B cell (primary cell): ENCODE measurements around the gene TAF4. TPM values are rescaled to one million over a fixed set of nuclear protein-coding genes. Genes with fewer than 3 reads are reported as not detected.

Source experiments
- ATAC-seq: fragments of 200-7000 bp; cut with Tn5 transposase; one replicate; pipeline ENCODE4 v1.10.0; 2021; ENCODE audit warnings: low read depth, mild to moderate bottlenecking, moderate number of reproducible peaks, moderate library complexity
- CTCF ChIA-PET: fragments of 350-600 bp; sonication (Branson Sonifier 250); formaldehyde crosslinking; loops from one replicate; lab custom pipeline; 2021; ENCODE audit warnings: antibody characterized with exemption, inconsistent platforms; lab: Charles Lee
- POLR2A ChIA-PET: fragments of 350-600 bp; sonication (Branson Sonifier 250); formaldehyde crosslinking; loops from one replicate; lab custom pipeline; 2021; ENCODE audit warnings: antibody characterized with exemption; lab: Charles Lee
- DNase-seq: peaks from one replicate; pipeline ENCODE4 v3.0.0; 2013
- H2AFZ ChIP-seq: 2 replicates; pipeline ENCODE4 v1.6.1; 2012; ENCODE audit warnings: mild to moderate bottlenecking, low read depth, low read length; ENCODE audit not compliant: insufficient read depth, poor library complexity, severe bottlenecking
- H3K27ac ChIP-seq, 2 donors: 1 replicate in 1 of 2; 2 replicates in 1 of 2; pipeline ENCODE4 v1.5.1; 2012 to 2013; ENCODE audit warnings: low read length in 2 of 2, mild to moderate bottlenecking in 2 of 2, moderate library complexity in 1 of 2
- H3K27me3 ChIP-seq, 4 experiments: fragments of 200-600 bp in 1 of 4; sonication (generic) in 1 of 4; replicated peaks in 1 of 4; 1 replicate in 2 of 4; 2 replicates in 2 of 4; pipeline versions ENCODE4 v1.6.1 to v1.7.0; 2013 to 2016; ENCODE audit warnings: low read length in 3 of 4, mild to moderate bottlenecking in 2 of 4, mixed read lengths in 1 of 4, moderate library complexity in 1 of 4; ENCODE audit not compliant: insufficient read depth in 4 of 4, control insufficient read depth in 3 of 4; ENCODE audit errors: control extremely low read depth in 1 of 4
- H3K36me3 ChIP-seq, 2 experiments: replicated peaks in 1 of 2; 1 replicate in 1 of 2; 2 replicates in 1 of 2; pipeline versions ENCODE4 v1.6.1 to v1.7.1; 2013; ENCODE audit warnings: low read length in 1 of 2; ENCODE audit not compliant: insufficient read depth in 2 of 2, control insufficient read depth in 1 of 2; ENCODE audit errors: control extremely low read depth in 1 of 2, extremely low read depth in 1 of 2
- H3K4me1 ChIP-seq, 2 donors: fragments of 200-600 bp in 1 of 2; sonication (generic) in 1 of 2; 1 replicate in 1 of 2; 2 replicates in 1 of 2; pipeline versions ENCODE4 v1.5.1 to v1.6.1; 2013 to 2017; ENCODE audit warnings: low read length in 2 of 2; ENCODE audit not compliant: control insufficient read depth in 2 of 2, insufficient read depth in 2 of 2
- H3K4me2 ChIP-seq: replicated peaks from 2 replicates; pipeline ENCODE3; 2012; ENCODE audit warnings: mild to moderate bottlenecking, low read depth, low read length; ENCODE audit not compliant: poor library complexity, severe bottlenecking
- H3K4me3 ChIP-seq, 5 experiments: fragments of 200-600 bp in 1 of 5; sonication (generic) in 1 of 5; 1 replicate in 3 of 5; 2 replicates in 2 of 5; pipeline versions ENCODE4 v1.5.1 to v1.7.0; 2011 to 2016; ENCODE audit warnings: low read length in 4 of 5, mild to moderate bottlenecking in 4 of 5, low read depth in 2 of 5, control low read depth in 1 of 5, moderate library complexity in 1 of 5; ENCODE audit not compliant: insufficient read depth in 1 of 5; ENCODE audit errors: control extremely low read depth in 1 of 5, extremely low read depth in 1 of 5
- H3K79me2 ChIP-seq: fragments of 200-600 bp; sonication (generic); one replicate; pipeline ENCODE4 v1.6.0; 2016; ENCODE audit warnings: low read length; ENCODE audit not compliant: control insufficient read depth, insufficient read depth
- H3K9ac ChIP-seq: fragments of 200-600 bp; sonication (generic); 2 replicates; pipeline ENCODE4 v1.6.1; 2017; ENCODE audit warnings: mild to moderate bottlenecking, low read length, moderate library complexity
- H3K9me3 ChIP-seq, 3 donors: one replicate each; pipeline versions ENCODE4 v1.6.1 to v1.7.1; 2013; ENCODE audit warnings: low read length in 2 of 3; ENCODE audit not compliant: control insufficient read depth in 2 of 3, insufficient read depth in 1 of 3; ENCODE audit errors: control extremely low read depth in 1 of 3
- H4K20me1 ChIP-seq: 2 replicates; pipeline ENCODE4 v1.6.0; 2012; ENCODE audit warnings: mild to moderate bottlenecking, low read length; ENCODE audit not compliant: insufficient read depth, control insufficient read depth, poor library complexity, severe bottlenecking
- H3K27ac Mint-ChIP-seq: one replicate; pipeline ENCODE4 v1.8.0; 2021; ENCODE audit warnings: mixed read lengths
- H3K27me3 Mint-ChIP-seq: one replicate; pipeline ENCODE4 v1.8.0; 2021; ENCODE audit warnings: mixed read lengths
- H3K4me1 Mint-ChIP-seq: one replicate; pipeline ENCODE4 v1.8.0; 2021; ENCODE audit warnings: mixed read lengths
- H3K4me3 Mint-ChIP-seq: one replicate; pipeline ENCODE4 v1.8.0; 2021; ENCODE audit warnings: mixed read lengths
- H3K9me3 Mint-ChIP-seq: one replicate; pipeline ENCODE4 v1.8.0; 2022; ENCODE audit warnings: mixed read lengths; ENCODE audit not compliant: insufficient read depth
- EZH2 ChIP-seq: IDR thresholded peaks from 2 replicates; pipeline ENCODE4 v1.6.1; 2012; ENCODE audit warnings: borderline replicate concordance, low read depth, mild to moderate bottlenecking, moderate library complexity, low read length; ENCODE audit not compliant: insufficient read depth, poor library complexity, severe bottlenecking
- WGBS: methylation state at CpG from one replicate; pipeline ENCODE4 v1.1.5; 2013; ENCODE audit warnings: missing lambda C conversion rate; ENCODE audit not compliant: insufficient coverage; 5-methylcytosine and 5-hydroxymethylcytosine counted together
- intact Hi-C: fragments of 100-400 bp; cut with micrococcal nuclease; formaldehyde crosslinking; loops from one replicate; pipeline ENCODE4 v1.10.0; 2022
- polyA plus RNA-seq: library from polyadenylated mRNA; depleted of rRNA; stranded (reverse); fragments of >200 nt; gene quantifications from 2 replicates; pipeline ENCODE4 v1.2.3, GENCODE V29; 2012
- total RNA-seq, 2 donors: library from RNA; stranded (reverse); fragments of 120-200 nt in 1 of 2; gene quantifications; 1 replicate in 1 of 2; 2 replicates in 1 of 2; pipeline versions ENCODE4 v1.2.3 to v1.2.4, GENCODE V29; 2013 to 2022
- TF ChIP-seq, protein P1 (sequence below): fragments of 200-600 bp; IDR thresholded peaks from one replicate; pipeline ENCODE4 v1.8.0; 2022; ENCODE audit warnings: antibody characterized with exemption, mild to moderate bottlenecking

The TAF4 gene
- total and polyA plus RNA-seq, 2 donors (not counting 1 experiment from before 2014, with no cell fraction given), result 13.9 to 39.5 TPM

DNA sequence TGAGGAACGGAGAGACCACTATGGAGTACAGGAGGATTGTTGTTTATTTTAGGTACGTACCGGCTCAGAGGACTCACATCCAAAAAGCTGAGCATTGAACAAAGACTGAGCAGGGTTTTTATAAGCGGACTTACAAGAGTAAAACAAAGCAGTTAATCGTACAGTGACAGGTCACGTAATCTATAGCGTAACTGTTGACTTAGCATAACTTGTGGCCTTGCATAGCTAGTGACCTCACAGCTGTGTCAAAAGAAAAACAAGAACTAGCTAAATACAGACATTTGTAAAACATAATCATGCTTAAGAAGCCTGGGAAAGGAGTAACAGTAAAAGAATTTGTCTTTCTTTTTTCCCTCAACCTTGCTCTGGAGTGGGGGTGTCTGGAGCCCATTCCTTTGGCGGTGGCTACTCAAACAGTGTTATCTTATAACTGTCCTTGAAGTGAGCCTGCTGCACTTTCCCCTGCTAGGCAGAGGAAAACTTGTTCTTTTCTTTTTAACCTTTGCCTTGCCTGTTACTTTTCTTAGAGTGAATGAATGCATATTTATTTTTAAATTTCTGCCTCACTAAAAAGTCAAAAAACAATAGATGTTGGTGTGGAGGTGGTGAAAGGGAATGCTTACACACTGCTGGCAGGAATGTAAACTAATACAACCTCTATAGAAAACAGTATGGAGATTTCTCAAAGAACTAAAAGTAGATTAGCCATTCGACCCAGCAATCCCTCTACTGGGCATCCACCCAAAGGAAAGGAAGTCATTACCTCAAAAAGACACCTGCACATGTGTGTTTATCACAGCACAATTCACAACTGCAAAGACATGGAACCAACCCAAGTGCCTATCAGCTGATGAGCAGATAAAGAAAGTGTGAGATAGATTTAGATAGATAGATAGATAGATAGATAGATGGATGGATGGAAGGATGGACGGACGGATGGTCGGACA lies 109.0 kb downstream of the TAF4 start:
- Histone ChIP-seq H3K27ac (no peak overlapping the region), H3K27me3 (peaks cover 0 to 12% (median 0%) of the 10 kb centered on the region in 4 experiments), H3K36me3 (no peaks in the 10 kb centered on the region), H4K20me1 (no peaks in the 10 kb centered on the region), H3K4me1 (no peaks in the 10 kb centered on the region), H3K9me3 (no peaks in the 10 kb centered on the region), H3K9ac (no peak overlapping the region), H3K79me2 (no peaks in the 10 kb centered on the region), H2AFZ (no peak overlapping the region), H3K4me3 (no peak overlapping the region), H3K4me2 (no peak overlapping the region)
- ChIA-PET POLR2A (no interaction called here), CTCF (no interaction called here)
- no peak overlapping the region for H3K27ac Mint-ChIP-seq
- H3K4me1 Mint-ChIP-seq, result no peaks in the 10 kb centered on the region
- TF ChIP-seq EZH2, result no peak
- TF ChIP-seq, protein P1, sequence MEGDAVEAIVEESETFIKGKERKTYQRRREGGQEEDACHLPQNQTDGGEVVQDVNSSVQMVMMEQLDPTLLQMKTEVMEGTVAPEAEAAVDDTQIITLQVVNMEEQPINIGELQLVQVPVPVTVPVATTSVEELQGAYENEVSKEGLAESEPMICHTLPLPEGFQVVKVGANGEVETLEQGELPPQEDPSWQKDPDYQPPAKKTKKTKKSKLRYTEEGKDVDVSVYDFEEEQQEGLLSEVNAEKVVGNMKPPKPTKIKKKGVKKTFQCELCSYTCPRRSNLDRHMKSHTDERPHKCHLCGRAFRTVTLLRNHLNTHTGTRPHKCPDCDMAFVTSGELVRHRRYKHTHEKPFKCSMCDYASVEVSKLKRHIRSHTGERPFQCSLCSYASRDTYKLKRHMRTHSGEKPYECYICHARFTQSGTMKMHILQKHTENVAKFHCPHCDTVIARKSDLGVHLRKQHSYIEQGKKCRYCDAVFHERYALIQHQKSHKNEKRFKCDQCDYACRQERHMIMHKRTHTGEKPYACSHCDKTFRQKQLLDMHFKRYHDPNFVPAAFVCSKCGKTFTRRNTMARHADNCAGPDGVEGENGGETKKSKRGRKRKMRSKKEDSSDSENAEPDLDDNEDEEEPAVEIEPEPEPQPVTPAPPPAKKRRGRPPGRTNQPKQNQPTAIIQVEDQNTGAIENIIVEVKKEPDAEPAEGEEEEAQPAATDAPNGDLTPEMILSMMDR, result no peak
- intact Hi-C loops, result no loop called here
- H3K27me3 Mint-ChIP-seq, result peaks cover 23% of the 10 kb centered on the region
- 78% methylated on average over 3 of the region's 12 CpGs for WGBS
- H3K9me3 Mint-ChIP-seq, result no peaks in the 10 kb centered on the region
- H3K4me3 Mint-ChIP-seq, result no peak overlapping the region
- DNase-seq (no peak), ATAC-seq (no peak)

DNA sequence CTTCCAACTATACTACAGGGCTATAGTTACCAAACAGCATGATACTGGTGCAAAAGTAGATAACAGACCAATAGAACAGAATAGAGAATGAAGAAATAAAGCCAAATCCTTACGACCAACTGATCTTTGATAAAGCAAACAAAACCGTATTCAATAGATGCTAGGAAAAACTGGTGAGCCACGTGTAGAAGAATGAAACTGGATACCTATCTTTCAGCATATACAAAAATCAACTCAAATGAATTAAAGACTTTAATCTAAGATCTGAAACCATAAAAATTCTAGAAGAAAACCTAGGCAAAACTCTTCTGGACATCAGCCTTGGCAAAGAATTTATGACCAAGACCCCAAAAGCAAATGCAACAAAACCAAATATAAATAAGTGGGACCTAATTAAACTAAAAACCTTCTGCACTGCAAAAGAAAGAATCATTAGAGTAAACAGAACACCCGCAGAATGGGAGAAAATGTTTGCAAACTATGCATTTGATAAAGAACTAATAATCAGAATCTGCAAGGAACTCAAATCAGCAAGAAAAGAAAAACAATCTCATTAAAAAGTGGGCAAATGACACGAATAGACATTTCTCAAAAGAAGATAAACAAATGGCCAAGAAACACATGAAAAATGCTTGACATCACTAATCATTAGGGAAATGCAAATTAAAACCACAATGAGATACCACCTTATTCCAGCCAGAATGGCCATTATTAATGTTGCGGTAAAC lies 109.8 kb downstream of the TAF4 start:
- H3K4me3 Mint-ChIP-seq, result no peak overlapping the region
- DNase-seq, result no peak
- TF ChIP-seq, protein P1, result no peak
- no peak for TF ChIP-seq EZH2
- no peaks in the 10 kb centered on the region for H3K9me3 Mint-ChIP-seq
- Histone ChIP-seq H3K4me3 (no peak overlapping the region), H3K4me1 (no peaks in the 10 kb centered on the region), H3K9me3 (no peaks in the 10 kb centered on the region), H3K79me2 (no peaks in the 10 kb centered on the region), H3K36me3 (no peaks in the 10 kb centered on the region), H2AFZ (no peak overlapping the region), H3K9ac (no peak overlapping the region), H3K27ac (no peak overlapping the region), H3K27me3 (peaks cover 0 to 15% (median 0%) of the 10 kb centered on the region in 4 experiments), H4K20me1 (no peaks in the 10 kb centered on the region), H3K4me2 (no peak overlapping the region)
- H3K27ac Mint-ChIP-seq, result no peak overlapping the region
- no CpG with 5 or more reads among the region's 6 CpGs for WGBS
- POLR2A ChIA-PET, result no interaction called here
- intact Hi-C loops, result no loop called here
- H3K27me3 Mint-ChIP-seq, result peaks cover 23% of the 10 kb centered on the region
- no peak for ATAC-seq
- no peaks in the 10 kb centered on the region for H3K4me1 Mint-ChIP-seq
- CTCF ChIA-PET, result no interaction called here
